GM19351 (cell line): ENCODE data around the gene GTPBP6.
"Not testable (repeated sequence)": the region's sequence is repeated elsewhere in the genome, so short reads cannot be mapped to it uniquely, and the experiment has no call there.

Experiments used
- ATAC-seq: cut with Tn5 transposase; IDR thresholded peaks from one replicate; pipeline ENCODE4 v1.9.1; 2021; ENCODE audit warnings: mild to moderate bottlenecking, moderate library complexity; ENCODE audit not compliant: unreplicated experiment

The GTPBP6 gene

GRCh38 chrX:302975-303374, 15.6 kb downstream of the GTPBP6 start:
- ATAC-seq = no peak

GRCh38 chrX:300334-300733, 18.3 kb downstream of the GTPBP6 start:
- no peak for ATAC-seq

- ATAC-seq = no peak
Observed at GRCh38 chrX:298993-299392, 19.6 kb downstream of the GTPBP6 start.

GRCh38 chrX:295136-295535, 23.5 kb downstream of the GTPBP6 start:
- no peak for ATAC-seq

- no peak for ATAC-seq
Observed at GRCh38 chrX:292900-293897, 25.4 kb downstream of the GTPBP6 start.

GRCh38 chrX:291411-291901, 27.1 kb downstream of the GTPBP6 start:
- ATAC-seq = no peak

GRCh38 chrX:290476-291166, 28.0 kb downstream of the GTPBP6 start:
- no peak for ATAC-seq

- ATAC-seq = no peak
Observed at GRCh38 chrX:288561-288991, 30.0 kb downstream of the GTPBP6 start.

GRCh38 chrX:287670-288069, 30.9 kb downstream of the GTPBP6 start:
- ATAC-seq = no peak

GRCh38 chrX:285076-285677, 33.4 kb downstream of the GTPBP6 start:
- ATAC-seq = no peak

- peak; percentile 100 for ATAC-seq
Observed at GRCh38 chrX:283115-283845, 35.3 kb downstream of the GTPBP6 start.

GRCh38 chrX:282000-282681, 36.5 kb downstream of the GTPBP6 start:
- ATAC-seq = not testable (repeated sequence)

- ATAC-seq = no peak
Observed at GRCh38 chrX:281166-281999, 37.2 kb downstream of the GTPBP6 start, which contains the start of gene PLCXD1. Gene PLCXD1, plus strand, starts transcription at chrX:281381. Its CDS starts 2,807 bp downstream, at chrX:284188.

- not testable (repeated sequence) for ATAC-seq
Observed at GRCh38 chrX:280722-281121, 37.9 kb downstream of the GTPBP6 start.

GRCh38 chrX:279757-280604, 38.6 kb downstream of the GTPBP6 start:
- ATAC-seq = not testable (repeated sequence)

GRCh38 chrX:276581-277201, 41.9 kb downstream of the GTPBP6 start:
- ATAC-seq = peak; percentile 31

GRCh38 chrX:275967-276580, 42.5 kb downstream of the GTPBP6 start:
- peak; percentile 78 for ATAC-seq
